Stimulated activated CD4-positive, alpha-beta T cell treated with anti-CD3 and anti-CD28 coated beads, Interleukin-4, amount 100 ng/mL, for 48 hours (primary cell): Measurements from ENCODE around the gene MYCBPAP.
A peak's percentile ranks its signal among the peaks of the same experiment; 100 is the strongest.
"Not testable (repeated sequence)": the region's sequence is repeated elsewhere in the genome, so short reads cannot be mapped to it uniquely, and the experiment has no call there.

Experiments used
- DNase-seq, 2 donors: peaks; one replicate each; pipeline ENCODE4 v3.0.0-alpha.2; 2020; ENCODE audit warnings: low read depth in 2 of 2

The MYCBPAP gene

DNA sequence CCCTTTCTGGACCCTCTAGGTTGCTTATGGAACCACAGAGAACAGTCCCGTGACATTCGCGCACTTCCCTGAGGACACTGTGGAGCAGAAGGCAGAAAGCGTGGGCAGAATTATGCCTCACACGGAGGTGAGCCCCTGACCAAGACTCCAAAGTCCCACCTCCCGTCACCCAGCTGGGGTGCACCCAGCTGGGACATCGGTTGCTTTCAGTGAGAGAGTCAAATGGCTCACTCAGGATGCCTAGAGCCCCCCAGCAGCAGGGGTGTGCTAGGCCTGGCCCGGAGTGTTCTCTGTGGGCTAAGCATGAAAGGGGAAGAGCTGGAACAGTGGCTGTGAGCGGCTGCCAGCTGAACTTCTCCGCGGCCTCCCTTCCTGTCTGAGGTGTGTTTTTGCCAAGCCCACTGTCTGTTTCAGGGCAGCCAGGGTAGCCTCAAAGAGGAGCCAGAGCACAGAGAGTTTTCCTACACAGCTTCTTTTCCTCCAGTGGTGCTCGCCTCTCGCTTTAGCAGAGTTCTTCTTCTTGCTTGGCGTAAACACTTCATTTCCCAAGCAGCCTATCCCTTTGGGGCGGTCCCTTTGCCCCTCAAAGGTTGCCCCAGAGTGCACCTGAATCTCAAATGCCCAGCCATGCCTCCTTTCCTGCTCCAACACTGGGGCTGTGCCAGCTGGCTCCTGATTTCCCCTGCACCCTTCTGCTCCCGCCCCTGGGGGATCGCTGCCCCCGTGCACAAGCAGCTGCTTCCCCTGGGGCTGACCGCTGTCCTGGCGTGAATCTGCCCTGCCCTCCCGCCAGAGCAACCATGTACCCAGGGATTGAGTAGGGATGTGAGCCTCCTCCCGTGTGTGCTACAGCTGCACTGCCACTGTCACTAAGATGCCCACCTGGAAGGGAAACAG, 37.0 kb upstream of the MYCBPAP start:
- DNase-seq: no peak

GRCh38 chr17:50472286-50472685, 36.0 kb upstream of the MYCBPAP start:
- no peak for DNase-seq

GRCh38 chr17:50472761-50473161, 35.5 kb upstream of the MYCBPAP start:
- not testable (repeated sequence) for DNase-seq

DNA sequence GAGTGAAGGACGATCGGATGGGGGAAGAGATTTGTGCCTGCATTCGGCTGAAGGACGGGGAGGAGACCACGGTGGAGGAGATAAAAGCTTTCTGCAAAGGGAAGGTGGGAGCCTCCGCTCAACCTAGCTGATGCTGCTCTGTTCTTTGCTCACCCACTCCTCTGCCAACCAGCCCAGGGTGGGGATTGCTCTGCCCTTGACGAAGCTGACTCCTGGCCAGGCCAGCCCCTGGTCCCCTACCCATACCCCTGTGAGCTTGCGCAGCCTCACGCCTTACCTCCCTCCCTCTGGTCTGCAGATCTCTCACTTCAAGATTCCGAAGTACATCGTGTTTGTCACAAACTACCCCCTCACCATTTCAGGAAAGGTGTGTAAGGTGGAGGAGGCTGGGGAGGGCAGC, 34.3 kb upstream of the MYCBPAP start:
- DNase-seq: no peak

GRCh38 chr17:50474523-50474922, 33.7 kb upstream of the MYCBPAP start:
- no peak for DNase-seq

GRCh38 chr17:50475362-50475761, 32.9 kb upstream of the MYCBPAP start:
- DNase-seq: no peak

GRCh38 chr17:50475775-50476544, 32.3 kb upstream of the MYCBPAP start:
- DNase-seq: not testable (repeated sequence)

DNA sequence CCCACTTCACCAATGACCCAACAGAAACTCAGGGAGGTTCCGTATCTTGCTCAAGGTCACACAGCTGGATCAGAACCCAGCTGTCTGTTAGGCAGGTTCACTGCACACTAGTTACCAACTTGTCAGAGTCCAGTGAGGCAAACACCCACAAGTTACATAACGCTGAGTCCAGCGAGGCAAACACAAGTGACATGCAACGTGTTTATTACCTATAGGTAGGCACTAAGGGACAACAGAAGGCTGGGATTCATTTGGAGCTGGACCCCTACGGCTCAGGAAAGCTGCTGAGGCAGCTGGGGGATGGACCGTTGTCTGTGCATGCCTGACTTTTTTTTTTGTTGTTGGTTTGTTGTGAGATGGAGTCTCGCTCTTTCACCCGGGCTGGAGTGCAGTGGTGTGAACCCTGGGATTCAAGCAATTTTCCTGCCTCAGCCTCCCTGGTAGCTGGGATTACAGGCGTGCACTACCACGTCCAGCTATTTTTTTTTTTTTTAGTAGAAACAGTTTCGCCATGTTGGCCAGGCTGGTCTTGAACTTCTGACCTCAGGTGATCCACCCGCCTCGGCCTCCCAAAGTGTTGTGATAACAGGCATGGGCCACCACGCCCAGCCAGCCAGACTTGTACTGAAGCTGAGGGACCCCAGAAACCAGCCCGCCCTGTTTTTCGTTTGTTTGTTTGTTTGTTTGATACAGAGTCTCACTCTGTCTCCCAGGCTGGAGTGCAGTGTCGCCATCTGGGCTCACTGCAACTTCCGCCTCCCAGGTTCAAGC, 31.5 kb upstream of the MYCBPAP start:
- no peak for DNase-seq

GRCh38 chr17:50477976-50478375, 30.3 kb upstream of the MYCBPAP start:
- DNase-seq: no peak

DNA sequence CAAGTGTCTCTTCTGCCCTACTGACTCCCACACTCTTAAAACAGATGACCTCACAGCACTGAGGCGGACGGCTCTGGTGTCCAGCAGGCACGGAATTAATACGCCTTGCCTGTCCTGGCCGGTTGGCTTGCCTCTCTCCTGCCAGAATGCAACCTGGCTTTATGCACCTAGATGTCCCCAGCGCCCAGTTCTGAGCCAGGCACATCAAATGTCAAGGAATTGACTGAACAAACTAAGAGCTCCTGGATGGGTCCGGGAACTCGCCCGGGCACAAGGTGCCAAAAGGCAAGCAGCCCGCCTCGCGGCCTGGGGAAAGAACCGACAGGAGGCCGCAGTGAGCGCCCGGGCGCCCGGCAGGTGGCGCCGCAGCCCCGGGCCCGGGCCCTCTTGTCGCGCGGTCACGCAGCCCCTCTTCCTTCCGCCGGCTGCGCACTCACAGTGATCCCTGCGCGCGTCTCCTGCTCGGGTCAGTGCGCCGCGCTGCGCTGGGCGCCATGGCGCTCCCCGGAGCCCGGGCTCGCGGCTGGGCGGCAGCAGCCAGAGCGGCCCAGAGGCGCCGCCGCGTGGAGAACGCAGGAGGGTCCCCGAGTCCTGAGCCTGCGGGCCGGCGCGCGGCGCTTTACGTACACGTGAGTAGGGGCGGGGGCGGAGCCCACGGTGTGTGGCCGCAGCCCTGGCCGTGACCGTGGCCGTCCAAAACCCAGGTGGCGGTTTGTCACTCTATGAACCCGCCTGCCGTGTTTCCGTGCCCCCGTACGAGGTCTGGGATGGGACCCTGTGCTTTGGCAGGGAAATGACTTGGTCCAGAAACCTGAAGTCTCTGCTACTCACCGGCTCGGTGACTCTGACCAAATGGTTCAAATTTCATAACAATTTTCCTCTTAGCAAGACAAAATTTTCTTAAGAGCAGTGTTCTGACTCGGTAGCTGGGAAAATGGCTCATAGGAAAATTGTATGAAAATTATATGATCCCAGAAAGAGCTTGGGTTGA, 29.6 kb upstream of the MYCBPAP start, which contains the start of gene RSAD1:
RSAD1 (plus strand) TSS at position 470 of the 991 bp plus-strand sequence; CDS start at position 495, 25 bp downstream.
- peak; percentile 75 to 82 for DNase-seq

DNA sequence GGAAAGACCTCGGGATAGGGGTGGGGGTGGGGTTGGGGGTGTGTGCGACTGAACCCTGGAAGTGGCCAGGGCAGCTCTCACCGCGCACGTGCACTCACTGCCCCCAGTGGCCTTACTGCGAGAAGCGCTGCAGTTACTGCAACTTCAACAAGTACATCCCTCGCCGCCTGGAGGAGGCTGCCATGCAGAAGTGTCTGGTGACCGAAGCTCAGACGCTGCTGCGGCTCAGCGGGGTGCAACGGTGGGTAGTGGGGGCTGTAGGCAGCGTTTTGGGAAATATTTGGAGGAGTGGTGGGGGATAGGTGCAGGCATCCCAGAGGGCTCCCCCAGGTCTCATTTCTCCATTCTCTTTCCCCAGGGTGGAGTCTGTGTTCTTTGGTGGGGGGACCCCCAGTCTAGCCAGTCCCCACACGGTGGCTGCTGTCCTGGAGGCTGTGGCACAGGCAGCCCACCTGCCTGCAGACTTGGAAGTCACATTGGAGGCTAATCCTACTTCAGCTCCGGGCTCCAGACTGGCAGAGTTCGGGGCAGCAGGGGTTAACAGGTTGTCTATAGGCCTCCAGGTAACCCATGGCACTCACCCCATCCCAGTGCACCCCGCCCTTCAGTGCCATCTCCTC, 28.6 kb upstream of the MYCBPAP start:
- DNase-seq: peak; percentile 50 to 64

- DNase-seq: no peak
These were observed 28.0 kb upstream of the MYCBPAP start for GRCh38 chr17:50480142-50480764.

- DNase-seq: no peak
These were observed 27.3 kb upstream of the MYCBPAP start for GRCh38 chr17:50480854-50481490.

DNA sequence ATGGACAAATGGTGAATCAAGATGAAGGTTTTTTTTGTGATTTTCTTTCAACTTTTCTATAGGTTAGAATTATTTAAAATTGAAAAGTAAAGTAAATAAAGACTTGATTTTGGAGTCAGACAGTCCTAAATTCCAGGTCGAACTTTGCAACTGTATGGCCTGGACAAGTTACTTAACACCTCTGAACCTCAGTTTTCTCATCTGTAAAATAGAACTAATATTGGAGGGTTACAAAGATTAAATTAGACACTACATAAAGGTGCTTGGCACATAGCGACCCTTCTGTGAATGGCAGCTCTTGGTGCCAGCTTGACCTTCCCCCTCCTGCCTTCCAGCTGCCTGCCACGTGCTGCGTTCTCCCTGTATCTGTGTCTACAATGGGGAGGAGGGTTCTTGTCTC, 26.6 kb upstream of the MYCBPAP start:
- no peak for DNase-seq

DNA sequence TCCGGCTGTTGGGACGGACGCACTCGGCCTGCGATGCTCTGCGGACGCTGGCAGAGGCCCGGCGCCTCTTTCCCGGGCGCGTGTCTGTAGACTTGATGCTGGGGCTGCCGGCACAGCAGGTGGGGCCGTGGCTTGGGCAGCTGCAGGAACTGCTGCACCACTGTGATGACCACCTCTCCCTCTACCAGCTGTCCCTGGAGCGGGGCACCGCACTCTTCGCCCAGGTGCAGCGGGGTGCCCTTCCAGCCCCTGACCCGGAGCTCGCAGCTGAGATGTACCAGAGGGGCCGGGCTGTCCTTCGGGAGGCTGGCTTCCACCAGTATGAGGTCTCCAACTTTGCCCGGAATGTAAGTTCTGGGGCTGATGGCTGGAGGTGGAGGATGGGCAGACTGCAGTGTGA, 26.1 kb upstream of the MYCBPAP start:
- no peak for DNase-seq

- peak; percentile 69 to 72 for DNase-seq
These were observed 25.7 kb upstream of the MYCBPAP start for GRCh38 chr17:50482516-50482915.

DNA sequence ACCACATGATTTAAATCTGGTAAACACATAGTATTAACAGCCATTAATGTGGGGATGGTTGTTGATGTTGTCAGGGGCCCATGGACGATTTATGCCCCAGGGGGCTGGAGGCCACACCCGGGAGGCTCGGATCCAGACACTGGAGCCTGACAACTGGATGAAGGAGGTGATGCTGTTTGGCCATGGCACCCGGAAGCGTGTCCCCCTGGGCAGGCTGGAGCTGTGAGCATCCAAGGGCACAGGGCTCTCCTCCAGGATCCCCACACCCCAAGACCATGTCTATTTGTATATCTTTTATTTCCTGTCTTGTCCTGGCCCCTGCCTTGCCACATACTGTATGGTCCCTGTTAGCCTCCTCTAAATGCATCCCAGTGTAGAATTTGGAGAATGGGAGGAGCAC, 25.0 kb upstream of the MYCBPAP start:
- DNase-seq: no peak

DNA sequence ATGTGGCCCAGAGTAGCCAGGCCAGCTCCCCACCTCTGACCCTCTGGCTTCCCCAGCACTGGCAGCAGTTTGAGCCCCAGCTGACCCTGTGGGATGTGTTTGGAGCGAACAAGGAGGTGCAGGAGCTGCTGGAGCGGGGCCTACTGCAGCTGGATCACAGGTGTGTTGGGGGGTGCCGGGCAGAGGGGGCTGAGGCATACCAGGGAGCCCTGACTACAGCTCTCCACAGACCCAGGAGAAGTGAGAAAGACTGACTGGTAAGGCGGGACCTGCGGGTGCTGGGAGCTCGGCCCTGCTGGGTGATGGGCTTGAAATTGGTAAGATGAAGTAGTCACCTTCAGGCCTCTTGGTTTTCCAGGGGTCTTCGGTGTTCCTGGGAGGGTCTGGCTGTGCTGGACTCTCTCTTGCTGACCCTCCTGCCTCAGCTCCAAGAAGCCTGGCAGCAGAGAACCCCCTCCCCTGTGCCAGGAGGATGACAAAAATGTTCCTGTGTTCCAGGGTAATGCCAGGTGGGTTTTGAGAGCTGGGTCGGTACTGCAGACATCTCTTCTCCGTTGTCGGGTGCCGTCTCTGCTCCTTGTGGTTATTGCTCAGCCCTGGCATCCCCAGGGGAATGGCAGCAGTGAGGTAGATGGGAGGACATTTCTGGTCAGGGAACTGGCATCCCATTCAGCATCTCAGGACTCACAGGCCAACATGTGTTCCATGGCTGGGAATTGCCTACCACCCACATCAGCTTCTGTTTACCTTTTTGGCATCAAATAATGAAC, 23.7 kb upstream of the MYCBPAP start:
- no peak for DNase-seq
